Measurements from ENCODE around the gene RABL6. TPM values are rescaled to one million over a fixed set of nuclear protein-coding genes. Genes with fewer than 3 reads are reported as not detected.

RABL6 gene
- total RNA-seq, 1 experiment from 2014 or later, result 68.9 TPM

DNA sequence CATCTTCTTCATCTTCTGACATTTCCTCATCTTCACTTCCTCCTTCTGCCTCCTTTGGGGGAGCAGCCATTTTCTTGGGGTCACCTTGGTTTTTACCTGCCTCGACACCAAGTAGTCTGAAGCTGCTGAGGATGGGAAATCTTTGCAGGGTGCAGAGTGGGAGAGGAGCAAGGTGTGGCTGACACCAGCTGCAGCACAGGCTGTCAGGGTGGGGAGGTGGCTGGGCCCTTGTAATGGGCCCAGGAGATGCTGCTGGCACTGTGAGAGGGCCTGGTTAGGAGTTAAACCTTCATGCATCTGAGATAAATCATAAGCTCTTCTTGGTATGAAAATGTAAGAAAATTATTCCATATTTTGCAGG, 7.7 kb downstream of the RABL6 start:
- intact Hi-C loops (cut with micrococcal nuclease; ENCODE audit: unreplicated experiment), result no loop called here
- TF ChIP-seq, protein P1, sequence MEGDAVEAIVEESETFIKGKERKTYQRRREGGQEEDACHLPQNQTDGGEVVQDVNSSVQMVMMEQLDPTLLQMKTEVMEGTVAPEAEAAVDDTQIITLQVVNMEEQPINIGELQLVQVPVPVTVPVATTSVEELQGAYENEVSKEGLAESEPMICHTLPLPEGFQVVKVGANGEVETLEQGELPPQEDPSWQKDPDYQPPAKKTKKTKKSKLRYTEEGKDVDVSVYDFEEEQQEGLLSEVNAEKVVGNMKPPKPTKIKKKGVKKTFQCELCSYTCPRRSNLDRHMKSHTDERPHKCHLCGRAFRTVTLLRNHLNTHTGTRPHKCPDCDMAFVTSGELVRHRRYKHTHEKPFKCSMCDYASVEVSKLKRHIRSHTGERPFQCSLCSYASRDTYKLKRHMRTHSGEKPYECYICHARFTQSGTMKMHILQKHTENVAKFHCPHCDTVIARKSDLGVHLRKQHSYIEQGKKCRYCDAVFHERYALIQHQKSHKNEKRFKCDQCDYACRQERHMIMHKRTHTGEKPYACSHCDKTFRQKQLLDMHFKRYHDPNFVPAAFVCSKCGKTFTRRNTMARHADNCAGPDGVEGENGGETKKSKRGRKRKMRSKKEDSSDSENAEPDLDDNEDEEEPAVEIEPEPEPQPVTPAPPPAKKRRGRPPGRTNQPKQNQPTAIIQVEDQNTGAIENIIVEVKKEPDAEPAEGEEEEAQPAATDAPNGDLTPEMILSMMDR (IDR thresholded peaks at IDR 0.05; ENCODE audit: unreplicated experiment), result no peak
- Mint-ChIP-seq H3K27me3 (ENCODE audit: unreplicated experiment) (no peaks in the 10 kb centered on the region), H3K4me3 (ENCODE audit: low read depth, unreplicated experiment) (no peak overlapping the region), H3K4me1 (ENCODE audit: low read depth, unreplicated experiment) (no peaks in the 10 kb centered on the region), H3K27ac (ENCODE audit: unreplicated experiment) (no peak overlapping the region), H3K9me3 (ENCODE audit: low read depth, unreplicated experiment) (no peaks in the 10 kb centered on the region), H3K36me3 (ENCODE audit: insufficient read depth, unreplicated experiment) (peaks cover 50% of the 10 kb centered on the region)
- no peak for DNase-seq
- BruUV-seq (replicated peaks), result no TSS peak
- CTCF ChIA-PET, result no interaction called here

- Mint-ChIP-seq H3K9me3 (ENCODE audit: low read depth, unreplicated experiment) (no peaks in the 10 kb centered on the region), H3K27ac (ENCODE audit: unreplicated experiment) (no peak overlapping the region), H3K27me3 (ENCODE audit: unreplicated experiment) (no peaks in the 10 kb centered on the region), H3K4me3 (ENCODE audit: low read depth, unreplicated experiment) (no peak overlapping the region), H3K4me1 (ENCODE audit: low read depth, unreplicated experiment) (no peaks in the 10 kb centered on the region), H3K36me3 (ENCODE audit: insufficient read depth, unreplicated experiment) (peaks cover 33% of the 10 kb centered on the region)
- no peak for DNase-seq
- TF ChIP-seq, protein P1 (IDR thresholded peaks at IDR 0.05; ENCODE audit: unreplicated experiment), result no peak
- no TSS peak for BruUV-seq (replicated peaks)
- CTCF ChIA-PET, result no interaction called here
- intact Hi-C loops (cut with micrococcal nuclease; ENCODE audit: unreplicated experiment), result no loop called here
These were observed 13.4 kb downstream of the RABL6 start for GRCh38 chr9:136820971-136821825.

GRCh38 chr9:136821826-136822544, 14.2 kb downstream of the RABL6 start:
- H3K27me3 Mint-ChIP-seq (ENCODE audit: unreplicated experiment), result no peaks in the 10 kb centered on the region
- BruUV-seq (replicated peaks), result no TSS peak
- intact Hi-C loops (cut with micrococcal nuclease; ENCODE audit: unreplicated experiment), result no loop called here
- peaks cover 25% of the 10 kb centered on the region for H3K36me3 Mint-ChIP-seq (ENCODE audit: insufficient read depth, unreplicated experiment)
- TF ChIP-seq, protein P1 (IDR thresholded peaks at IDR 0.05; ENCODE audit: unreplicated experiment), result no peak
- no peaks in the 10 kb centered on the region for H3K4me1 Mint-ChIP-seq (ENCODE audit: low read depth, unreplicated experiment)
- H3K27ac Mint-ChIP-seq (ENCODE audit: unreplicated experiment), result no peak overlapping the region
- H3K4me3 Mint-ChIP-seq (ENCODE audit: low read depth, unreplicated experiment), result no peak overlapping the region
- CTCF ChIA-PET, result no interaction called here
- no peaks in the 10 kb centered on the region for H3K9me3 Mint-ChIP-seq (ENCODE audit: low read depth, unreplicated experiment)
- no peak for DNase-seq

DNA sequence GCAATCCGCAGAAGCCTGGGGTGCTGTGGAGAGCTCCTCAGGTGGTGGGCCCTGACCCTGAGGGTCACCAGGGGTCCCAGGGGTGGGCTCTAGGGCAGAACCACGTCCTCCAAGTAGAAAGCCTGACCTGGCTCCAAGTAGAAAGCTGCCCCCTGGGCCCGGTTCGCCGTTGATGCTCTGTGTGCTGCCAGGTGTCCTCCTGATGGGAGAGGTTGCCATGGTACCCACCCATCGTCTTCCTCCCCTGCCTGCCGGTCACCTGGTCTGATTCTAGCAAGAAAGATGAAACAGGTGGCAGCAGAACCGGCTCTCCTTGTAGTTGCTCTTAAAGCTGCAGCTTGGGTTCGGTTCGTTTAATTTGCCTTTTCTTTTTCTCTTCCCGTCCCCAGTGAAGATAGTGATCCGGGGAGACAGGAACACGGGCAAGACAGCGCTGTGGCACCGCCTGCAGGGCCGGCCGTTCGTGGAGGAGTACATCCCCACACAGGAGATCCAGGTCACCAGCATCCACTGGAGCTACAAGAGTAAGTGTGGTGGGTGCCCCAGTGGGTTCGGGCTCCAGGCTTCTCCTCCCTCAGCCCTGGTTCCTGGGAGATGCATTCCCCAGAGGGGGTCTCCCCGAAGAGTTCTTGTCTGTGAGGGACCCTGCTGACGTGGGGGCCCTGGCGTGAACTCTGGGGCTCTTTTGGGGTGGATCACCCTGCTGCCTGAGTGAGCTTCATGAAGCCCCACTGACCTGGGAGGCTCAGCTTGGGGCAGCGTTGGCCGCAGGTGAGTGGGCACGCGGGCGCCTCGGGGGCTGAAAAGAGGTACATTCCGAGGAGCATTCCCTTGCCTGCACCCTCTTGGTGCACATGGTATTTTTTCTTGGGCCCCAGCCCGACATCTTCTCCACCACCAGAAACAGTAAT, 15.6 kb downstream of the RABL6 start:
- TF ChIP-seq, protein P1 (IDR thresholded peaks at IDR 0.05; ENCODE audit: unreplicated experiment), result no peak
- no peak overlapping the region for H3K4me3 Mint-ChIP-seq (ENCODE audit: low read depth, unreplicated experiment)
- no peak for DNase-seq
- no peaks in the 10 kb centered on the region for H3K4me1 Mint-ChIP-seq (ENCODE audit: low read depth, unreplicated experiment)
- no TSS peak for BruUV-seq (replicated peaks)
- peaks cover 19% of the 10 kb centered on the region for H3K36me3 Mint-ChIP-seq (ENCODE audit: insufficient read depth, unreplicated experiment)
- CTCF ChIA-PET, result no interaction called here
- no peak overlapping the region for H3K27ac Mint-ChIP-seq (ENCODE audit: unreplicated experiment)
- H3K27me3 Mint-ChIP-seq (ENCODE audit: unreplicated experiment), result no peaks in the 10 kb centered on the region
- intact Hi-C loops (cut with micrococcal nuclease; ENCODE audit: unreplicated experiment), result no loop called here
- H3K9me3 Mint-ChIP-seq (ENCODE audit: low read depth, unreplicated experiment), result no peaks in the 10 kb centered on the region
